GM12875 (cell line): ENCODE results near the gene TPST2.

Source experiments
- H3K4me3 ChIP-seq: one replicate; pipeline ENCODE4 v1.5.1; 2011; ENCODE audit warnings: low read depth, low read length, control low read depth
- TF ChIP-seq, protein P1 (sequence below): IDR thresholded peaks from 2 replicates; pipeline ENCODE4 v1.5.1; 2011; ENCODE audit warnings: low read depth, mild to moderate bottlenecking, control low read depth, inconsistent platforms, low read length, moderate library complexity, borderline replicate concordance; ENCODE audit not compliant: insufficient read depth

TPST2 gene

DNA sequence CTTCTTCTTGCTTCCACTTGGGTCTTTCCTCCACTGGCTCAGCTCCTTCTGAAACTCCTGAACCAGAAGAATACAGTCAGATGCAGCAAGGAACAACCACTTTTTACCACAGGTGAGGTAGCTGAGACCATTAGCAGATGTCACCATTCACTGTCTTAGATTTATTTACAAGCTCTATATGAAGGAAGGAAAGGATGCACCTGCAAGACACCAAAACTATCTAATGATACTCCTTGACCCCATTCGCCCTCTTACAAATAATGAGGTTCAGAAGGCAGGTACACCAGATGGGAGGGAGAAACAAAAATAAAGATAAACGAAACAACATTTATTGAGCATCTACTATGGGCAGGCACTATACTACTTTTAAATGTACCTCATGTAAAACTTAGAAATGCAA, 87.9 kb downstream of the TPST2 start:
- TF ChIP-seq, protein P1, sequence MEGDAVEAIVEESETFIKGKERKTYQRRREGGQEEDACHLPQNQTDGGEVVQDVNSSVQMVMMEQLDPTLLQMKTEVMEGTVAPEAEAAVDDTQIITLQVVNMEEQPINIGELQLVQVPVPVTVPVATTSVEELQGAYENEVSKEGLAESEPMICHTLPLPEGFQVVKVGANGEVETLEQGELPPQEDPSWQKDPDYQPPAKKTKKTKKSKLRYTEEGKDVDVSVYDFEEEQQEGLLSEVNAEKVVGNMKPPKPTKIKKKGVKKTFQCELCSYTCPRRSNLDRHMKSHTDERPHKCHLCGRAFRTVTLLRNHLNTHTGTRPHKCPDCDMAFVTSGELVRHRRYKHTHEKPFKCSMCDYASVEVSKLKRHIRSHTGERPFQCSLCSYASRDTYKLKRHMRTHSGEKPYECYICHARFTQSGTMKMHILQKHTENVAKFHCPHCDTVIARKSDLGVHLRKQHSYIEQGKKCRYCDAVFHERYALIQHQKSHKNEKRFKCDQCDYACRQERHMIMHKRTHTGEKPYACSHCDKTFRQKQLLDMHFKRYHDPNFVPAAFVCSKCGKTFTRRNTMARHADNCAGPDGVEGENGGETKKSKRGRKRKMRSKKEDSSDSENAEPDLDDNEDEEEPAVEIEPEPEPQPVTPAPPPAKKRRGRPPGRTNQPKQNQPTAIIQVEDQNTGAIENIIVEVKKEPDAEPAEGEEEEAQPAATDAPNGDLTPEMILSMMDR: no peak
- H3K4me3 ChIP-seq: no peak overlapping the region

DNA sequence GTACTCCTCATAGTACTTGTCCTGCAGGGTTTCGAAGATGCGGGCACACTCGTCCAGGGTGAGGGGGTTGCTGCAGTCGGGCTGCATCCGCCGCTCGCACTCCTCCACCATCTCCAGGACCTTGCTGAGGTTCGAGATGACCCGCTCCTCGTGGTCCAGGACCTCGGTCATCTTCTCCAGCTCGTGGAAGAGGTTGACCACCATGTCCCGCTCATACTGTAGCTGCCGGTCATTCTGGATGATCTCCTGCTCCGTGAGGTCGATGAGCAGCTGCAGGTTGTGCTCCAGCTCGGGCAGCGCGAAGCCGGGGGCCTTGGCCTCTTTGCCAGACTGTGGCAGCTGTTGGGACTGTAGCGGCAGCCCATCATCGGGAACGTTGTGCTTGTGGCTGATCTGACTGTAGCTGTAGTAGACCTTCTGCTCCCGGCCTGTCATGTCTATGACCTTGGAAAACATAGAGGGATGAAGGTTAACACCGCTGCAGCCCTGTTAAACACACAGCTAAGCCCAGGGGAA, 90.7 kb downstream of the TPST2 start:
- TF ChIP-seq, protein P1: no peak
- H3K4me3 ChIP-seq: no peak overlapping the region

DNA sequence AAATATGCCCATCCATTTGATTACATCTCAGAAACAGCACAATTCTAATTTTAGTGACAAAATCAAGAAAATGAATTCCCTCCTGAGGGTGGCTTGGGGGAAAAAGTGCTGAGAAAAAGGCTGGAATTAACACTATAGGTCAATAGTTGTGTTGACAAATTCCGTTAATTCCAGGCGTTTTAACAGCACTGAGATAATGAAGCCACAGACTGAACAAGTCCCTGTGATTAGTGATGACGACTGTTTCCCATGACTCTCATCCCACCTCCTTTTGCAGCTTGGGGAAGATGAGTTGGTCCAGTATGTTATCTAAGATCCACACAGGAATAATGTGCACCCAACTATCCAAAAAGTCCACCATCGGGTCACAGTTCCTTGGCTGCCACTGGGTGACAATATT, 93.5 kb downstream of the TPST2 start:
- TF ChIP-seq, protein P1: no peak
- no peak overlapping the region for H3K4me3 ChIP-seq

DNA sequence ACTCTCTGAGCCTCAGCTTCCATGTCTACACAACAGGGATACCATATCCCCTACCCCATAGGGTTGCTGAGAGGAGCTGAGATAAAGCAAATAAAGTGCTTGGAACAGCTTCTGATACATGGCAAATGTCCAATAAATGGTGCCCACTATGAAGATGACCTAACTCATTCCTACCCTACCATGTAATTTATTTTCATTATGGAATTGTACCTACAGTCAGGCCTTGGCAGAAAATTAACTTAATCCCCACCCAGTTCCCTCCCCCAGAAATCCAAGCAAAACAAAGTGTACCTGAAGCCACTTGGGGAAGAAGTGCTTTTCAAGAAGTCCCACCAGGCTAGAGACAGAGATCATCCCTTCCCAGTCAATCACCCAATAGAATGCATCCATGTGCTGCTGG, 95.4 kb downstream of the TPST2 start:
- H3K4me3 ChIP-seq: no peak overlapping the region
- TF ChIP-seq, protein P1: no peak

DNA sequence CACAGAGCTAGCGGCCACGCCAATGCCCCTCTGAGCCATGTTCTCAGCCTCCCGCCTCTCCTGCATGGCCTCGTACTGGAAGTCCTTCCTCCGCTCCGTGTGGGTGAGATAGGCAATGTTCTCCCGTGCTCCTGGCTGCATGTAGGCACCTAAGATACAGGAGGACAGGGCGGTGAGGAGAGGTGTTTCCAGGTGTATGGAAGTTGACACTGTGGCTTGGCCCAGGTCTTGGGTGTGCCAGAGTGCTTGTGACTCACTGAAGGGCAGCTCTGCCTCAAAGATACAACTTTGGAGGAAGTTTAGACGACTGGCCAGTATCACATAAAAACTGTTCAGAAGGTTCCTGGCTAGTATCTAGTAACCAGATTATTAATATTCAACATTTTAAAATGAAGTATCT, 97.7 kb downstream of the TPST2 start:
- TF ChIP-seq, protein P1: no peak
- no peak overlapping the region for H3K4me3 ChIP-seq

GRCh38 chr22:26489447-26490036, 100.4 kb downstream of the TPST2 start:
- no peak overlapping the region for H3K4me3 ChIP-seq
- TF ChIP-seq, protein P1: no peak

GRCh38 chr22:26487996-26488395, 101.9 kb downstream of the TPST2 start:
- TF ChIP-seq, protein P1: no peak
- no peak overlapping the region for H3K4me3 ChIP-seq
